HepG2 (cell line): ENCODE measurements around the gene TBCD. TPM values are rescaled to one million over a fixed set of nuclear protein-coding genes. Genes with fewer than 3 reads are reported as not detected.
A peak's percentile ranks its signal among the peaks of the same experiment; 100 is the strongest.

Experiments used
- BATF2 ChIP-seq: sonication (generic); formaldehyde crosslinking; IDR thresholded peaks from 2 replicates; pipeline ENCODE4 v1.8.0; 2022; ENCODE audit warnings: mild to moderate bottlenecking, missing genetic modification reagents, moderate library complexity
- E2F1 ChIP-seq: sonication (generic); formaldehyde crosslinking; IDR thresholded peaks from 2 replicates; pipeline ENCODE4 v1.5.0; 2020; ENCODE audit warnings: missing genetic modification reagents
- FIP1L1 ChIP-seq: fragments of 200-400 bp; formaldehyde crosslinking; IDR thresholded peaks from 2 replicates; pipeline ENCODE4 v1.6.1; 2018; ENCODE audit warnings: low read depth, mild to moderate bottlenecking, low read length, moderate library complexity, borderline replicate concordance; ENCODE audit not compliant: insufficient read depth
- FOXJ3 ChIP-seq: sonication (generic); formaldehyde crosslinking; IDR thresholded peaks from 2 replicates; pipeline ENCODE4 v1.4.0; 2020; ENCODE audit warnings: missing genetic modification reagents, mild to moderate bottlenecking, borderline replicate concordance
- GPBP1L1 ChIP-seq: sonication (generic); formaldehyde crosslinking; IDR thresholded peaks from 2 replicates; pipeline ENCODE4 v1.5.0; 2020; ENCODE audit warnings: mild to moderate bottlenecking, missing genetic modification reagents
- GTF2F1 ChIP-seq: fragments of 150-350 bp; IDR thresholded peaks from 2 replicates; pipeline ENCODE4 v1.6.1; 2014; ENCODE audit warnings: low read length
- HOXA9 ChIP-seq: sonication (generic); formaldehyde crosslinking; IDR thresholded peaks from 2 replicates; pipeline ENCODE4 v1.8.1; 2022; ENCODE audit warnings: missing genetic modification reagents, mild to moderate bottlenecking, moderate library complexity, borderline replicate concordance
- KLF6 ChIP-seq: IDR thresholded peaks from 2 replicates; pipeline ENCODE4 v1.8.0; 2016; ENCODE audit warnings: missing biosample characterization, missing genetic modification reagents
- MIXL1 ChIP-seq: IDR thresholded peaks from 2 replicates; pipeline ENCODE4 v1.6.1; 2016
- MXD3 ChIP-seq: IDR thresholded peaks from 2 replicates; pipeline ENCODE4 v1.6.1; 2016; ENCODE audit warnings: mild to moderate bottlenecking, missing biosample characterization, missing genetic modification reagents
- SMARCC2 ChIP-seq: fragments of 450-650 bp; IDR thresholded peaks from 2 replicates; pipeline ENCODE4 v1.6.1; 2017; ENCODE audit warnings: antibody characterized with exemption, mild to moderate bottlenecking
- ZNF121 ChIP-seq: sonication (generic); formaldehyde crosslinking; IDR thresholded peaks from 2 replicates; pipeline ENCODE4 v1.5.0; 2020; ENCODE audit warnings: mild to moderate bottlenecking, missing genetic modification reagents
- ZNF337 ChIP-seq: sonication (generic); formaldehyde crosslinking; IDR thresholded peaks from 2 replicates; pipeline ENCODE4 v1.5.1; 2020; ENCODE audit warnings: missing genetic modification reagents, low read depth, mild to moderate bottlenecking, borderline replicate concordance
- ZNF343 ChIP-seq: sonication (generic); formaldehyde crosslinking; IDR thresholded peaks from 2 replicates; pipeline ENCODE4 v1.4.0; 2020; ENCODE audit warnings: mild to moderate bottlenecking, missing genetic modification reagents
- ZNF430 ChIP-seq: sonication (generic); formaldehyde crosslinking; IDR thresholded peaks from 2 replicates; pipeline ENCODE4 v1.9.0; 2021; ENCODE audit warnings: mild to moderate bottlenecking, missing genetic modification reagents
- ZNF569 ChIP-seq: sonication (generic); formaldehyde crosslinking; IDR thresholded peaks from 2 replicates; pipeline ENCODE4 v1.5.0; 2020; ENCODE audit warnings: mild to moderate bottlenecking, missing genetic modification reagents, moderate library complexity, borderline replicate concordance
- ZNF646 ChIP-seq: sonication (generic); formaldehyde crosslinking; IDR thresholded peaks from 2 replicates; pipeline ENCODE4 v1.9.0; 2021; ENCODE audit warnings: mild to moderate bottlenecking, missing genetic modification reagents
- polyA plus RNA-seq, 8 experiments: library from polyadenylated mRNA; depleted of rRNA in 3 of 8; stranded (reverse) in 7 of 8; unstranded in 1 of 8; fragments of >200 nt; fragmentation: Illumina TruSeq in 4 of 8; extraction: Trizol in 4 of 8; gene quantifications; 2 replicates each; pipeline versions ENCODE4 v1.2.1 to v1.2.3, GENCODE V29; 2011 to 2016; ENCODE audit warnings: low read depth in 4 of 8, missing spikeins in 1 of 8, mixed read lengths in 1 of 8; ENCODE audit not compliant: insufficient read depth in 1 of 8
- total RNA-seq, 5 experiments: library from RNA; depleted of rRNA; stranded (reverse); fragments of >200 nt; fragmentation: Illumina TruSeq; extraction: Trizol; gene quantifications; 2 replicates each; pipeline ENCODE4 v1.2.3, GENCODE V29; 2016; ENCODE audit warnings: low read depth in 1 of 5
- TF ChIP-seq, protein P1 (sequence below): sonication (generic); formaldehyde crosslinking; IDR thresholded peaks from 2 replicates; pipeline ENCODE4 v1.8.0; 2022; ENCODE audit warnings: missing genetic modification reagents, low read depth, mild to moderate bottlenecking, borderline replicate concordance

Gene TBCD
- total and polyA plus RNA-seq, 2 of the 13 experiments (the other 11 are each of a cell fraction or from before 2014, with no cell fraction given) = 33.9 to 54.8 TPM

GRCh38 chr17:82737967-82738877, 13.6 kb upstream of the TBCD start (continued):
- no peak for TF ChIP-seq ZNF646 (CRISPR knock-in tag)
- no peak for TF ChIP-seq SMARCC2
- TF ChIP-seq BATF2 (CRISPR knock-in tag) = peak; percentile 99
- TF ChIP-seq, protein P1, sequence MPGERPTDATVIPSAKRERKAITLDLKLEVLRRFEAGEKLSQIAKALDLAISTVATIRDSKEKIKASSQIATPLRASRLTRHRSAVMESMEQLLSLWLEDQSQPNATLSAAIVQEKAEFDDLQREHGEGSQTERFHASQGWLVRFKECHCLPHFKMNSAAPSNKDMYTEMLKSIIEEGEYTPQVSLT = peak; percentile 95; the same call in 1 of the 2 replicates
- peak; percentile 99 for TF ChIP-seq ZNF343
- peak; percentile 99 for TF ChIP-seq HOXA9 (CRISPR knock-in tag)
- no peak for TF ChIP-seq GPBP1L1 (CRISPR knock-in tag)
- TF ChIP-seq ZNF569 (CRISPR knock-in tag) = peak; percentile 93; the same call in 1 of the 2 replicates
- peak; percentile 99 for TF ChIP-seq ZNF337
- TF ChIP-seq MIXL1 (CRISPR knock-in tag) = peak; percentile 99
- peak; percentile 71; the same call in 1 of the 2 replicates for TF ChIP-seq E2F1 (CRISPR knock-in tag)
- TF ChIP-seq ZNF121 = peak; percentile 76
- peak; percentile 100 for TF ChIP-seq MXD3 (CRISPR knock-in tag)
- TF ChIP-seq ZNF430 (CRISPR knock-in tag) = peak; percentile 100
- peak; percentile 100 for TF ChIP-seq KLF6 (CRISPR knock-in tag)
- TF ChIP-seq FIP1L1 = no peak; the same call in 1 of the 2 replicates
- peak; percentile 89 for TF ChIP-seq FOXJ3 (CRISPR knock-in tag)
- TF ChIP-seq GTF2F1 = no peak
